MM.1S (cell line): Measurements from ENCODE around the gene C10orf67.

Experiments
- EZH2 ChIP-seq: fragments of 300-600 bp; sonication (generic); optimal IDR thresholded peaks from 2 replicates; pipeline ENCODE3; 2017; ENCODE audit warnings: low read depth, mild to moderate bottlenecking, antibody characterized with exemption, low read length, mixed read lengths
- TF ChIP-seq, protein P1 (sequence below): fragments of 300-600 bp; sonication (generic); IDR thresholded peaks from 2 replicates; pipeline ENCODE4 v1.5.1; 2016; ENCODE audit warnings: antibody characterized with exemption, low read length, mixed read lengths

- TF ChIP-seq, protein P1, sequence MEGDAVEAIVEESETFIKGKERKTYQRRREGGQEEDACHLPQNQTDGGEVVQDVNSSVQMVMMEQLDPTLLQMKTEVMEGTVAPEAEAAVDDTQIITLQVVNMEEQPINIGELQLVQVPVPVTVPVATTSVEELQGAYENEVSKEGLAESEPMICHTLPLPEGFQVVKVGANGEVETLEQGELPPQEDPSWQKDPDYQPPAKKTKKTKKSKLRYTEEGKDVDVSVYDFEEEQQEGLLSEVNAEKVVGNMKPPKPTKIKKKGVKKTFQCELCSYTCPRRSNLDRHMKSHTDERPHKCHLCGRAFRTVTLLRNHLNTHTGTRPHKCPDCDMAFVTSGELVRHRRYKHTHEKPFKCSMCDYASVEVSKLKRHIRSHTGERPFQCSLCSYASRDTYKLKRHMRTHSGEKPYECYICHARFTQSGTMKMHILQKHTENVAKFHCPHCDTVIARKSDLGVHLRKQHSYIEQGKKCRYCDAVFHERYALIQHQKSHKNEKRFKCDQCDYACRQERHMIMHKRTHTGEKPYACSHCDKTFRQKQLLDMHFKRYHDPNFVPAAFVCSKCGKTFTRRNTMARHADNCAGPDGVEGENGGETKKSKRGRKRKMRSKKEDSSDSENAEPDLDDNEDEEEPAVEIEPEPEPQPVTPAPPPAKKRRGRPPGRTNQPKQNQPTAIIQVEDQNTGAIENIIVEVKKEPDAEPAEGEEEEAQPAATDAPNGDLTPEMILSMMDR = no peak
- TF ChIP-seq EZH2 = no peak
These were observed 50.5 kb downstream of the C10orf67 start for GRCh38 chr10:23293973-23294590.
